Caco-2 (cell line): Measurements from ENCODE around the gene EPHB2. TPM values are rescaled to one million over a fixed set of nuclear protein-coding genes. Genes with fewer than 3 reads are reported as not detected.

Experiments
- BruUV-seq: library from RNA; stranded (reverse); fragments of 400-500 nt; replicated peaks from 2 replicates; lab custom pipeline; 2021; lab: Mats Ljungman, UMichigan
- CTCF ChIA-PET: fragments of 300-600 bp; sonication (Branson Sonifier 250); formaldehyde crosslinking; loops from one replicate; lab custom pipeline; 2022; ENCODE audit warnings: antibody characterized with exemption; lab: Charles Lee
- POLR2A ChIA-PET: fragments of 300-600 bp; sonication (Branson Sonifier 250); formaldehyde crosslinking; loops from one replicate; lab custom pipeline; 2022; ENCODE audit warnings: antibody characterized with exemption; lab: Charles Lee
- DNase-seq, 2 experiments: peaks; one replicate each; pipeline versions ENCODE4 v3.0.0 to v3.0.0-alpha.2; 2020 to 2022
- H3K27me3 ChIP-seq: replicated peaks from 2 replicates; pipeline ENCODE4 v1.6.0; 2011; ENCODE audit warnings: low read length; ENCODE audit not compliant: control insufficient read depth, insufficient read depth
- H3K36me3 ChIP-seq: 2 replicates; pipeline ENCODE4 v1.5.1; 2011; ENCODE audit warnings: low read length; ENCODE audit not compliant: control insufficient read depth, insufficient read depth
- H3K4me1 ChIP-seq: fragments of 250-450 bp; sonication (Bioruptor Pico); 2 replicates; pipeline ENCODE4 v1.5.1; 2020; ENCODE audit warnings: mild to moderate bottlenecking
- H3K4me3 ChIP-seq: 2 replicates; pipeline ENCODE4 v1.5.1; 2011; ENCODE audit warnings: low read depth, mild to moderate bottlenecking, control low read depth, low read length
- H3K9me3 ChIP-seq: fragments of 250-450 bp; sonication (Bioruptor Pico); 2 replicates; pipeline ENCODE4 v1.5.1; 2020; ENCODE audit warnings: mild to moderate bottlenecking, moderate library complexity
- H3K27ac Mint-ChIP-seq: one replicate; pipeline ENCODE4 v1.8.0; 2022; ENCODE audit warnings: mixed read lengths; ENCODE audit not compliant: unreplicated experiment
- H3K27me3 Mint-ChIP-seq: one replicate; pipeline ENCODE4 v1.8.0; 2022; ENCODE audit warnings: mixed read lengths; ENCODE audit not compliant: insufficient read depth, unreplicated experiment
- H3K36me3 Mint-ChIP-seq: one replicate; pipeline ENCODE4 v1.8.0; 2022; ENCODE audit warnings: mild to moderate bottlenecking, mixed read lengths; ENCODE audit not compliant: insufficient read depth, unreplicated experiment
- H3K4me1 Mint-ChIP-seq: one replicate; pipeline ENCODE4 v1.8.0; 2022; ENCODE audit warnings: low read depth, mixed read lengths; ENCODE audit not compliant: unreplicated experiment
- H3K4me3 Mint-ChIP-seq: one replicate; pipeline ENCODE4 v1.8.0; 2022; ENCODE audit warnings: mild to moderate bottlenecking, moderate library complexity, mixed read lengths; ENCODE audit not compliant: unreplicated experiment
- H3K9me3 Mint-ChIP-seq: one replicate; pipeline ENCODE4 v1.8.0; 2022; ENCODE audit warnings: mixed read lengths; ENCODE audit not compliant: unreplicated experiment
- CTCF ChIP-seq, 2 experiments: fragments of 200-600 bp in 1 of 2; IDR thresholded peaks; 1 replicate in 1 of 2; 2 replicates in 1 of 2; pipeline versions ENCODE4 v1.5.1 to v1.8.0; 2011 to 2022; ENCODE audit warnings: antibody characterized with exemption in 1 of 2, control low read depth in 1 of 2, inconsistent platforms in 1 of 2, low read depth in 1 of 2, low read length in 1 of 2, mild to moderate bottlenecking in 1 of 2, moderate library complexity in 1 of 2; ENCODE audit not compliant: insufficient read depth in 1 of 2, severe bottlenecking in 1 of 2, unreplicated experiment in 1 of 2
- intact Hi-C: fragments of 100-400 bp; cut with micrococcal nuclease; formaldehyde crosslinking; loops from one replicate; pipeline ENCODE4 v1.10.0; 2022; ENCODE audit not compliant: unreplicated experiment
- total RNA-seq: library from RNA; stranded (reverse); gene quantifications from 2 replicates; pipeline ENCODE4 v1.2.3, GENCODE V29; 2022

Gene EPHB2
- total RNA-seq, 1 experiment from 2014 or later: 30.1 TPM

- ChIA-PET POLR2A (no interaction called here), CTCF (no interaction called here)
- H3K36me3 ChIP-seq: no peaks in the 10 kb centered on the region; the same call in 1 of the 2 replicates
- Mint-ChIP-seq H3K9me3 (no peaks in the 10 kb centered on the region), H3K27me3 (no peaks in the 10 kb centered on the region), H3K27ac (no peak overlapping the region), H3K36me3 (no peaks in the 10 kb centered on the region), H3K4me1 (no peaks in the 10 kb centered on the region), H3K4me3 (no peak overlapping the region)
- no peak for TF ChIP-seq CTCF (IDR thresholded peaks at IDR 0.05; ENCODE audit: insufficient read depth in 1 of 2, low read depth in 1 of 2, low read length in 1 of 2, severe bottlenecking in 1 of 2, unreplicated experiment in 1 of 2)
- no TSS peak for BruUV-seq
- no peak for DNase-seq
- no peaks in the 10 kb centered on the region for H3K9me3 ChIP-seq
- H3K27me3 ChIP-seq: no peaks in the 10 kb centered on the region
- no peaks in the 10 kb centered on the region for H3K4me1 ChIP-seq
- intact Hi-C loops: no loop called here
- no peak overlapping the region for H3K4me3 ChIP-seq
Observed at GRCh38 chr1:22914156-22914555, 203.5 kb downstream of the EPHB2 start.

- no peak for DNase-seq
- intact Hi-C loops: no loop called here
- no peaks in the 10 kb centered on the region for H3K27me3 Mint-ChIP-seq
- BruUV-seq: no TSS peak
- H3K4me3 Mint-ChIP-seq: no peak overlapping the region
- Histone ChIP-seq H3K9me3 (no peaks in the 10 kb centered on the region), H3K27me3 (no peaks in the 10 kb centered on the region), H3K36me3 (no peaks in the 10 kb centered on the region; the same call in 1 of the 2 replicates), H3K4me1 (no peaks in the 10 kb centered on the region), H3K4me3 (no peak overlapping the region)
- H3K9me3 Mint-ChIP-seq: no peaks in the 10 kb centered on the region
- no peak for TF ChIP-seq CTCF (IDR thresholded peaks at IDR 0.05; ENCODE audit: insufficient read depth in 1 of 2, low read depth in 1 of 2, low read length in 1 of 2, severe bottlenecking in 1 of 2, unreplicated experiment in 1 of 2)
- no peaks in the 10 kb centered on the region for H3K4me1 Mint-ChIP-seq
- ChIA-PET POLR2A (no interaction called here), CTCF (no interaction called here)
- H3K27ac Mint-ChIP-seq: no peak overlapping the region
- H3K36me3 Mint-ChIP-seq: no peaks in the 10 kb centered on the region
Observed at GRCh38 chr1:22914633-22915217, 204.1 kb downstream of the EPHB2 start.

GRCh38 chr1:22915231-22915630 lies 204.6 kb downstream of the EPHB2 start:
- no peak overlapping the region for H3K4me3 Mint-ChIP-seq
- Histone ChIP-seq H3K36me3 (no peaks in the 10 kb centered on the region; the same call in 1 of the 2 replicates), H3K4me1 (no peaks in the 10 kb centered on the region), H3K27me3 (no peaks in the 10 kb centered on the region), H3K9me3 (no peaks in the 10 kb centered on the region), H3K4me3 (no peak overlapping the region)
- H3K36me3 Mint-ChIP-seq: no peaks in the 10 kb centered on the region
- H3K4me1 Mint-ChIP-seq: no peaks in the 10 kb centered on the region
- no peak for DNase-seq
- H3K27me3 Mint-ChIP-seq: no peaks in the 10 kb centered on the region
- ChIA-PET POLR2A (no interaction called here), CTCF (no interaction called here)
- H3K27ac Mint-ChIP-seq: no peak overlapping the region
- intact Hi-C loops: no loop called here
- TF ChIP-seq CTCF (IDR thresholded peaks at IDR 0.05; ENCODE audit: insufficient read depth in 1 of 2, low read depth in 1 of 2, low read length in 1 of 2, severe bottlenecking in 1 of 2, unreplicated experiment in 1 of 2): no peak
- H3K9me3 Mint-ChIP-seq: no peaks in the 10 kb centered on the region
- no TSS peak for BruUV-seq
